SKM-1 (cell line): ENCODE measurements around the gene RPS19BP1.
A peak's percentile ranks its signal among the peaks of the same experiment; 100 is the strongest.
"Not testable (repeated sequence)": the region's sequence is repeated elsewhere in the genome, so short reads cannot be mapped to it uniquely, and the experiment has no call there.

Experiments
- DNase-seq: peaks from one replicate; lab custom pipeline; 2025; ENCODE audit not compliant: unreplicated experiment; lab: John Stamatoyannopoulos, UW

Gene RPS19BP1

DNA sequence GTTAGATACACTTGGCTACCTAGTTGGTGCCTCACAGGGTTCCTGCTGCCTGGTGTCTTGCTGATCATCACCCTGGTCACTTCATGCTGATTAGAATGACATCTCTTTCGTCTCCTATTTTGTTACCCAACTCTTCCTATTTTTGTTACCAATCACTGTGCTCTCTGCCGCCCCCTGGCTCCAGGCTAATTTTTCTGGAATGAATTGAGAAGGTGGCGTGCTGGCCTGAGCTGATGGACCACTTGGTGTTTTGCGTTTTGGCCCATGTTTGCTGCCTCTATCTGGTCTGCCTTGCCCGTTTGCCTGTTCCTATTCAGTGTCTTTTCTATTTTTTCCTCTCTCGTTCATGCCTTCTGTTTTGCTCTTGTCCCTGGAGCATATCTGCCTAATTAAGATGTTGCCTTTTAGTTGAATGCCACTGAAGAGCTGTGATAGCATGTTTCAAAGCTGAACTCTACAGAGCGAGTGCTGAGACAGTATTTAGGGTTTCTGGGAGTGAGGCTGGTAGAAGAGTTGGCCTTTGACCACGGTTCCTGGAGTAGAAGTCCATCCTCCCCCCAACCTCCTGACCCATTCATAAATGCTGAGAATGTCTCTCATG, 18.1 kb downstream of the RPS19BP1 start:
- no peak for DNase-seq

DNA sequence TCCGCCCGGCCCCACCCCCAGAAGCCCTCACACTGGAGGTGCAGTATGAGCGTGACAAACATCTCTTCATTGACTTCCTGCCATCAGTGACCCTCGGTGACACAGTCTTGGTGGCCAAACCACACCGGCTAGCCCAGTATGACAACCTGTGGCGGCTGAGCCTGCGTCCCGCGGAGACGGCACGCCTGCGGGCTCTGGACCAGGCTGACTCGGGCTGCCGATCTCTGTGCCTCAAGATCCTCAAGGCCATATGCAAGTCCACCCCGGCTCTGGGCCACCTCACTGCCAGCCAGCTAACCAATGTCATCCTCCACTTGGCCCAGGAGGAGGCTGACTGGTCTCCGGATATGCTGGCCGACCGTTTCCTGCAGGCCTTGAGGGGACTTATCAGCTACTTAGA, 18.8 kb downstream of the RPS19BP1 start:
- no peak for DNase-seq

DNA sequence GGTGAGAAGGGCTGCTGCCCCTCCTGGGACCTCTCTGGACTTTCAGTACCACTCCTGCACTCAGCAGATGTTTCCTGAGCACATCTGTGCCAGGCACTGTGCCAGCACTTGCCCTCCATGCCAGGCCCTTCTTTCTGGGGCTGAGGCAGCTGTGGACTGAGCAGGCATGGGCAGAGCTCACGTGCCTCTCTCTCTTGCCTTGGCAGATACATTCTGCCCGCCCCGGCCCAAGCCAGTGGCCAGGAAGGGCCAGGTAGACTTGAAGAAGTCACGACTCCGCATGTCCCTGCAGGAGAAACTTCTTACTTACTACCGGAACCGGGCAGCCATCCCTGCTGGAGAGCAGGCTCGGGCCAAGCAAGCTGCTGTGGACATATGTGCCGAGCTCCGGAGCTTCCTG, 20.5 kb downstream of the RPS19BP1 start:
- DNase-seq: no peak

GRCh38 chr22:39511226-39511625, 21.3 kb downstream of the RPS19BP1 start:
- DNase-seq: no peak

DNA sequence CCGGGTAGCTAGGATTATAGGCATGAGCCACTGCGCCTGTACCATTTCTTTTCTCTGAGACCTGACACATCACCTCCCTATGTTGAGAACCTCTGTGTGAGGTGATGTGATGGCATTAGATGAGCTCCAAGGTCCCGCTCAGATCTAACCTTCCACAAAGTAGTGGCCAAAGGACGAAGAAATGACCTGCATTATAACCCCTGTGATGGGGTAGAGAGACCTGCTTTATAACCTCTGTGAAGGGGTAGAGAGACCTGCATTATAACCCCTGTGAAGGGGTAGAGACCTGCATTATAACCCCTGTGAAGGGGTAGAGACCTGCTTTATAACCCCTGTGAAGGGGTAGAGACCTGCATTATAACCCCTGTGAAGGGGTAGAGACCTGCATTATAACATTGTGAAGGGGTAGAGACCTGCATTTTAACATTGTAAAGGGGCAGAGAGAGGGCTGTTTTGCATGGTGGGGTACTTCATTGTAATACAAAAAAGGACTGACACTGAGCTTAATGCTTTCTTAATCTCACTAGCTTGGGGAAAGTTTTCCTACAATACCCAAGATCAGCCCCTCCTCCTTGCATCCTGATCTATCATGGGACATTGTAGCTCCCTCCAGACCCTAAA, 21.9 kb downstream of the RPS19BP1 start:
- DNase-seq: no peak

GRCh38 chr22:39508393-39508792, 24.2 kb downstream of the RPS19BP1 start:
- DNase-seq: no peak

GRCh38 chr22:39507021-39507420, 25.5 kb downstream of the RPS19BP1 start:
- DNase-seq: not testable (repeated sequence)

DNA sequence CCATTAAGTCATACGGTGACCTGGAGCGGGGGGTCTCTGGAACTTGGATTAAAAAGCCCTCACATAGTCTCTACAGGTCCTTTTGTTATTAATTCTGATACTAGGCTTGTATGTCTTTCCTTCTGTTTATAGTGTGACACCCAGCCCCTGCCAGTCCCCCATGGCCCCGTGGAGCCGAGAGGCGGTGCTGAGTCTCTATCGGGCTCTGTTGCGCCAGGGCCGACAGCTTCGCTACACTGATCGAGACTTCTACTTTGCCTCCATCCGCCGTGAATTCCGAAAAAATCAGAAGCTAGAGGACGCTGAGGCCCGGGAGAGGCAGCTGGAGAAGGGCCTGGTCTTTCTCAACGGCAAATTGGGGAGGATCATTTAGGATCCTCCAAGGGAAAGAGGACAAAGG, 28.5 kb downstream of the RPS19BP1 start:
- DNase-seq: no peak

GRCh38 chr22:39503630-39504029, 28.9 kb downstream of the RPS19BP1 start:
- no peak for DNase-seq

DNA sequence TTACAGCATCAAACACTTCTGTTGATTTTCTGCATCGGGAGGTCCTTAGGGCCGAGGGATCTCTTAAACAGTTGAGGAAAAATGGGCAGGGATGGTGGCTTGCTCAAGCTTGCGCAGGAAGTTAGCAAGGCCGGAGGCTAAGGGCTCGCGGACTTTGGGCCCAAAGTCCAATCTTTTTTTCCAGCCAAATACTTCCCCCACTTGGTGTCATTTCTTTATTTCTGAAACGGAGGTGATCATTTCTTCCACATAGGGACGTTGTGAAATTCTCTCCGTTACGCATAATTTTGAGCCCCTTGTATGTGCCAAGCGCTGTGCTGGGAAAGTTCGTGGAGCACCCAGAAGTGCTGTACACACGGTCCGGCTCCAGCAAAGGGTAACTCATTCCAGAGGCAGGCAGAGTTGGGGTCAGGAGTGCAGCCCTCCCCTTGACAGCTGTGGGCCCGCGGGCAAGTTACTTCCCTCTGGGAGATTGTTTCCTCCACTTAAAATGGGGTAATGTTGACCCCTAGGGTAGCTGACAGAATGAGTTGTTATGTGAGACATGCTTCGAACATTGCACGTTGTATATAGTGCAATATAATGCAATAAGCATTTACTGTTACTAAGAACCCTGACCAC, 29.6 kb downstream of the RPS19BP1 start:
- no peak for DNase-seq

GRCh38 chr22:39502109-39502788, 30.3 kb downstream of the RPS19BP1 start, which contains the start of gene MIEF1:
Gene MIEF1 (plus strand): TSS chr22:39502290. CDS start chr22:39511295, 9,005 bp downstream.
- peak; percentile 90 for DNase-seq

DNA sequence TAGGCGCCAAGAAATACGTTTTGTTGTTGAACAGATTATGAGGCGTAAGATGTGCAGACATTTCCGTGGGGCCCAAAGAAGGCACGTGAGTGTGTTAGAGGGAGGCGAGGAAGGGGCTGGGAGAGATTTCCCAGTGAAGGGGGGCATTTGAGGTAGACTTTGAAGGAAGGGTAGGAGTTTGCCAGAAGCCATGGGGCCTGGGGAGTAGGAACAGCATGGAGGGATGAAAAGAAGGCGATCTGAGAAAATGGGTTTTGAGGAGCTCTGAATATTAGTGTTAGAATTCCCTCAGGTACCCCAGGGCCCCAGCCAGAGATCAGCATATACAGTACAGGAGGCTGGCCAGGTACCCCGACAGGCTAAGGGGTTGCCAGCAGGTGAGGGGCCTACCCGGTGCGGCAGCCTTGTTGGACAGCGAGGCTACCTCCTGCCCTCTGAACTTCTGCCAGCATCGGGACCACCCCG, 30.9 kb downstream of the RPS19BP1 start:
- DNase-seq: no peak

- DNase-seq: no peak
Measured at GRCh38 chr22:39500101-39500500, 32.4 kb downstream of the RPS19BP1 start.

GRCh38 chr22:39498802-39499201, 33.7 kb downstream of the RPS19BP1 start:
- no peak for DNase-seq

DNA sequence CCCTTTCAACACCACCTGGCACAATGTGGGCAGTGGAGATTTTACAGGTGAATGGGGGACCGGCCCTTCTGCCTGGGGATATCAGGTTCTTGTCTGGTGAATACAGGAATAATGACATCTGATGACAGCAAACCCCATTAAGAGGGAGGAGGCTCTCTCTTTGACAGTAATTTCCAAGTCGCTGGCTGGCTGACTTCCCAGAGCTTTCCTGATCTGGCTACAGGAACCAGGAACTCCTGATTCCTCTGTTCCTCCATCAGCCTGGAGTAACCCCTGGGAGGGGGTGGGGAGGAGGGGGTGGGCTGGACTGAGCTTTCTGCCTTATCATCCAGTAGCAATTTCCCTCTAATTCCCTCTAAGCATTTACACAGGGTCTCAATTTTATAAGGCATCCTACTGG, 34.2 kb downstream of the RPS19BP1 start:
- no peak for DNase-seq

DNA sequence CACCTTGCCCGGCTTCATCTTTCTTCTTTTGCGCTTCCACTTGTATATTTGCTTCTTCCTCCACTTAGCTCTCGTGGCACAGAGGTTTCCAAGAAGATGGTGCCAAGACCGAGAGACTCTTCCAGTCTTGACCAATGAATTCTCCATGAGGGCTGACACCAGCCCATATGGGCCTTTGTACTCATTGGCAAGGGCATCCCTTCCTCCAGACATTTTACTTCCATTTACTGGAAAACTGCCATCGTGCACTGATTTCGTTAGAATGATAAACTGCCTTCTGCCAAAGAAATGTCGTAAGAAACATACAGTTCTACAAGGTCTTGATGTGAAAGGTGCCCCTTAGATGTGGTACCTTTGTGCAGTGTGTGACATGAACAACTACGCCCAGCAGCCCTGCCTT, 35.1 kb downstream of the RPS19BP1 start:
- DNase-seq: no peak

GRCh38 chr22:39496131-39496838, 36.3 kb downstream of the RPS19BP1 start:
- peak; percentile 64 for DNase-seq

DNA sequence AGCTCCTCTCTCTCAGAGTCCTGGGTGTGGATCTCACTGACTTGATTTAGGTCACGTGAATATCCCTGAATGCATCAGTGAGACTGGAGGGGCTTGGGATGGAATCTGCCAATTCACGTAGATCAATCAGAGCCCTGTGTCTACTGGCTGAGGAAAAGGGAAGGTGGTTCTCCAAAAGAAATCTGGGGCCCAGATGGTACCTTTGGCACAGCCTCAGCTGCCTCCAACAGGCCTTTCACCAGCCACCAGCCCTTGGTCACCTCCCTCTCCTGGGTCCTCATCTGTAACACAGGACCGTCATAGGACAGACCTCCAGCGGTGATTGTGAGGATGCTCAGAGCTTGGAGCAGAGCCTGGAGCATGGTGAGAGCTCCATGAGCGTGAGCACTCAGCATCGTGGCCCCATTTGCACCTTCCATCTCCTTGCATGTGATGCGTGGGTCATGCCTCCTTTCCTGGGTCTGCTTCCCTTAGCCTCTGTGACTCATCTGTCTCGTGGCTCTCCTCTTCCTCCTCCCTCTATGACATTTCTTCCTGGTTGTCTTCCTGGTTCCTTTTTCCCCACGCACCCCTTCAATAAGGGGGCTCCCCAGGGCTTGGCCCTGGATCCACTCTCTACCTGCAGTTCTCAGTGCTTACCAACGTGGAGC, 38.0 kb downstream of the RPS19BP1 start:
- DNase-seq: no peak

- no peak for DNase-seq
Measured at GRCh38 chr22:39493759-39494158, 38.8 kb downstream of the RPS19BP1 start.

- DNase-seq: no peak
Measured at GRCh38 chr22:39492186-39492585, 40.4 kb downstream of the RPS19BP1 start.

DNA sequence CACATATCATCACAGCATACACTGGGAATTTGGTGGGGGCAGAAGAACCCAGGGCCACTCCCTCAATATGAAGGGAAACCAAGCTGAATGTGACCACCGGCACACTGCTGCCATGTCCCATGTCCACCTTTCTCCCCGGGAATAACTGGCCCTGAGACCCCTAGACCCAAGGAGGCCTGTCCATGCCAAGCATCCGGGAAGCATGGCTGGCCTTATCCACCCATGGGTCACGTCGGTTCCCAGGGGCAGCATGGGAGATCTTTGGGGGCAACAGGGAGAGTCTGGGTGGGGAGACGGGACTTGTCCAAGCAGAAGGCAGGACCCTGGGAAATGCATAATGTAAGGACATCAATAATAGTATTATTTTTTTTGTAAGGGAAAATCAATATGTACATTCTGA, 40.9 kb downstream of the RPS19BP1 start:
- DNase-seq: no peak
